ENCODE data around the gene EIF4H.

- TF ChIP-seq CTCF (conservative IDR thresholded peaks at IDR 0.05; ENCODE audit: low read depth, low read length) (no peak), EZH2 (IDR thresholded peaks at IDR 0.05; ENCODE audit: borderline replicate concordance, low read depth, low read length, poor library complexity, severe bottlenecking) (no peak)
Measured at GRCh38 chr7:74157605-74158004, 16.6 kb upstream of the EIF4H start.

Data from A673 (cell line).